ENCODE measurements around the gene C1orf226. TPM values are rescaled to one million over a fixed set of nuclear protein-coding genes. Genes with fewer than 3 reads are reported as not detected.

Gene C1orf226
- total RNA-seq, 1 donor from 2014 or later = 0.52 TPM

DNA sequence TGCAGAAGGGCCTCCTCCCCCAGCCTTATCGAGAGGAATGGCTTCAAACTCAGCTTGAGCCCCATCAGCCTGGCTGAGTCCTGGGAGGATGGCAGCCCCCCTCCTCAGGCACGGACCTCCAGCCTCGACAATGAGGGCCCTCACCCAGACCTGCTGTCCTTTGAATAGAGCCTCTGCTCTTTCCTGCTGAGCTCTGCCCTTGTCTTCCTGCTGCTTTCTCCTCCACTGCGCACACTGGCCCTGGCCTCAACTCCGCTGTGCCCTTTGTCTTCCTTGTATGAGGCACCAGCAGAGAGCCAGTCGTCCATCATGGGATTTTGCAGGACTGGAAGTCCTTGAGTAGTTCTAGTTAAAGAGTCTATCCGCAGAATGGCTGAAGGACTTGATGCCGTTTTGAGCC, 2.0 kb downstream of the C1orf226 start:
- H3K4me1 ChIP-seq (ENCODE audit: control insufficient read depth in 3 of 3, insufficient read depth in 3 of 3, low read length in 3 of 3) = no peaks in the 10 kb centered on the region

DNA sequence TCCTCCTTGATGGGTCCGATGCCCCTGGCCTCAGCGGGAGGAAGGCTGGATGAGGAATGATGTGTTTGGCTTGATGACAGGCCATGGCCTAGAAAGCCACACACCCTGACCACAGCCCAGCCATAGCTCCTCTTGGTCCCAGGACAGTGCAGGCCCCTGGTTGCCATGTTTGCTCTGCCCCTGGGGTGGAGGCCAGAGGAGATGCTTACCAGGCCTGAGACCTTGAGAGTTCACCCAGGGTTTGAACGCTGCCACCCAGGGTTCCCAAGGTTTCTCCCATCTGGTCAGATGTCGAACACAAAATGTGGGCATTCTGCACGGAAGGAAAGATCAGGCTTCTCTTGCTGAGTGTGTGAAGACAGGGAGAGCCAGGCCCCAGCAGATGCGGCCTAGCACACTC, 2.6 kb downstream of the C1orf226 start:
- Histone ChIP-seq H3K27ac (ENCODE audit: low read depth, low read length) (no peak overlapping the region), H3K27me3 (ENCODE audit: control insufficient read depth in 3 of 3, insufficient read depth in 3 of 3, low read length in 3 of 3) (peaks cover 4 to 17% (median 5%) of the 10 kb centered on the region in 3 donors), H3K4me3 (ENCODE audit: low read length in 3 of 3) (no peak overlapping the region), H3K36me3 (ENCODE audit: control insufficient read depth in 3 of 3, insufficient read depth in 3 of 3, low read length in 3 of 3) (no peaks in the 10 kb centered on the region), H3K9me3 (ENCODE audit: control insufficient read depth in 3 of 3, low read length in 3 of 3) (no peaks in the 10 kb centered on the region), H3K9ac (ENCODE audit: low read depth in 1 of 3, low read length in 3 of 3) (no peak overlapping the region), H3K4me1 (ENCODE audit: control insufficient read depth in 3 of 3, insufficient read depth in 3 of 3, low read length in 3 of 3) (no peaks in the 10 kb centered on the region)

More for the DNA sequence above, 2.0 kb downstream of the C1orf226 start:
- Histone ChIP-seq H3K4me3 (ENCODE audit: low read length in 3 of 3) (no peak overlapping the region), H3K9ac (ENCODE audit: low read depth in 1 of 3, low read length in 3 of 3) (no peak overlapping the region), H3K27ac (ENCODE audit: low read depth, low read length) (no peak overlapping the region), H3K27me3 (ENCODE audit: control insufficient read depth in 3 of 3, insufficient read depth in 3 of 3, low read length in 3 of 3) (peaks cover 4 to 11% (median 5%) of the 10 kb centered on the region in 3 donors), H3K9me3 (ENCODE audit: control insufficient read depth in 3 of 3, low read length in 3 of 3) (no peaks in the 10 kb centered on the region), H3K36me3 (ENCODE audit: control insufficient read depth in 3 of 3, insufficient read depth in 3 of 3, low read length in 3 of 3) (no peaks in the 10 kb centered on the region)

DNA sequence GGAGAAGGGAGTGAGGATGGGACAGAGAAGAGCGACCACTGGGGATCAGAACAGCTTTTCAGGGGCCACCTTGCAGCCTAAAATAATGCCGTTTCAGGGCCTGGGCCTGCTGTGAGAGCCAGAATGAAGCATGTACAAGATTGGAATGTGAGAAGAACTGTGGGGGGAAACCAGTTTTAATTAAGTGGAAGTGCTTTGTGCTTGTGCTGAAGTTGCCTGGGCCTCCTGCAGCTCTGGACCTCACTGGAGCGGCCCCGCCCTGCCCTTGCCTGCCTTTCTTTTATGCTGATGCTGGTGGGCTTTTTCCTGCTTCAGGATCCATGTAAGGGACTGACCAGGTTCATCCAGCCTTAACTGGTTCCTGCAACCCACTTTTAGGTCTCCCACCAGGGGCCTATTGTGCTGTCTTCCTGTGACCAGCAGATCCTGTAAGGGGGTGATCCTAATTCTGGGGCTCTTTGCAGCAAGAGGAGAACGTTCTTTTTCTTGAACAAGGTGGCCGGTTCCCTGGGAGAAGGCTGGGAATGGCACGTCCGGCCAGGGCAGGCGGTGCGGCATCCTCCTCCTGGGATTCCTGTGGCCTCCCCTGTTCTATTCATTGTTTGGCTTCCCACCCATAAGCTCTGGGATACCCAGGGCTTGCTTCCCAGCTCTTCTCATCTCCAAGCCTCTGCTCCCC, 3.2 kb downstream of the C1orf226 start:
- Histone ChIP-seq H3K27ac (ENCODE audit: low read depth, low read length) (no peak overlapping the region), H3K4me1 (ENCODE audit: control insufficient read depth in 3 of 3, insufficient read depth in 3 of 3, low read length in 3 of 3) (no peaks in the 10 kb centered on the region), H3K4me3 (ENCODE audit: low read length in 3 of 3) (no peak overlapping the region), H3K9ac (ENCODE audit: low read depth in 1 of 3, low read length in 3 of 3) (no peak overlapping the region), H3K9me3 (ENCODE audit: control insufficient read depth in 3 of 3, low read length in 3 of 3) (no peaks in the 10 kb centered on the region), H3K27me3 (ENCODE audit: control insufficient read depth in 3 of 3, insufficient read depth in 3 of 3, low read length in 3 of 3) (peaks cover 8 to 17% (median 8%) of the 10 kb centered on the region in 3 donors), H3K36me3 (ENCODE audit: control insufficient read depth in 3 of 3, insufficient read depth in 3 of 3, low read length in 3 of 3) (no peaks in the 10 kb centered on the region)

DNA sequence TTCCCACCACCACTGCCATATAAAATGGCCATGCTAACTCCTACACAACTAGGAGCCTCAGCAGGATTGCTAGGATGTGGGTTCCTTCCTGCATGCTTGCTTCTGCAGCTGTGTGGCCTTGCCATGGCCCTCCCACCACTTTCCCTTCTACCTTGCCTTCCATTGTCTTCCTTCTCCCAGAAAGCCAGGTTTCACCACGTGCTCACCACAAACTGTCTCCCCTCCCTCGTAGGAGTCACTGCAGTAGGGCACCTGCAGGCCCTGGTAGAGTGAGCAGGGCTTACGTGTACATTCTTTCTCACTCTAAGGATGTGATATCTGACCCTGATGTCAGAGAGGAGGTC, 3.7 kb downstream of the C1orf226 start:
- H3K4me3 ChIP-seq (ENCODE audit: low read length in 3 of 3) = no peak overlapping the region
- H3K4me1 ChIP-seq (ENCODE audit: control insufficient read depth in 3 of 3, insufficient read depth in 3 of 3, low read length in 3 of 3) = no peaks in the 10 kb centered on the region
- no peaks in the 10 kb centered on the region for H3K36me3 ChIP-seq (ENCODE audit: control insufficient read depth in 3 of 3, insufficient read depth in 3 of 3, low read length in 3 of 3)
- H3K9me3 ChIP-seq (ENCODE audit: control insufficient read depth in 3 of 3, low read length in 3 of 3) = no peaks in the 10 kb centered on the region
- peaks cover 12 to 22% (median 12%) of the 10 kb centered on the region in 3 donors for H3K27me3 ChIP-seq (ENCODE audit: control insufficient read depth in 3 of 3, insufficient read depth in 3 of 3, low read length in 3 of 3)
- no peak overlapping the region for H3K27ac ChIP-seq (ENCODE audit: low read depth, low read length)
- no peak overlapping the region for H3K9ac ChIP-seq (ENCODE audit: low read depth in 1 of 3, low read length in 3 of 3)

DNA sequence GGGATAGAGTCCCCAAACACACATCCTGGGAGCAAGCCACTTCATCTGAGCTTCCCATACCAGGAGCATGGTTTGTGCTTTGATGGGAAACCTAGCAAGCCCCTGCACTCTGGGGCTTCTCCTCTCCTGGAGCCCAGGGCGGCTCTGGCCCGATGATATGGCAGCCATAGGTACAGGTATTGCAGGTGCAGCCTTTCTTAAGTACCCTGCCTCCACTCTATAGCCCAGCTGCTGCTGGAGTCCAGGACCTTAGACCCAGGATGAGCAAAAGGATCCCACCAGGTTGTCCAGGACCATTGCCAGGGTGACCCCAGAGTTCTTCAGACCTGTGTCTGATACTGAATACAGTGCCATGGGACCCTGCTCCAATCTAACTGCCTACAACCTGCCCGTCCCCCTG, 4.2 kb downstream of the C1orf226 start:
- Histone ChIP-seq H3K9ac (ENCODE audit: low read depth in 1 of 3, low read length in 3 of 3) (no peak overlapping the region), H3K36me3 (ENCODE audit: control insufficient read depth in 3 of 3, insufficient read depth in 3 of 3, low read length in 3 of 3) (no peaks in the 10 kb centered on the region), H3K9me3 (ENCODE audit: control insufficient read depth in 3 of 3, low read length in 3 of 3) (no peaks in the 10 kb centered on the region), H3K4me1 (ENCODE audit: control insufficient read depth in 3 of 3, insufficient read depth in 3 of 3, low read length in 3 of 3) (no peaks in the 10 kb centered on the region), H3K4me3 (ENCODE audit: low read length in 3 of 3) (no peak overlapping the region), H3K27ac (ENCODE audit: low read depth, low read length) (no peak overlapping the region), H3K27me3 (ENCODE audit: control insufficient read depth in 3 of 3, insufficient read depth in 3 of 3, low read length in 3 of 3) (peaks cover 12 to 24% (median 17%) of the 10 kb centered on the region in 3 donors)

DNA sequence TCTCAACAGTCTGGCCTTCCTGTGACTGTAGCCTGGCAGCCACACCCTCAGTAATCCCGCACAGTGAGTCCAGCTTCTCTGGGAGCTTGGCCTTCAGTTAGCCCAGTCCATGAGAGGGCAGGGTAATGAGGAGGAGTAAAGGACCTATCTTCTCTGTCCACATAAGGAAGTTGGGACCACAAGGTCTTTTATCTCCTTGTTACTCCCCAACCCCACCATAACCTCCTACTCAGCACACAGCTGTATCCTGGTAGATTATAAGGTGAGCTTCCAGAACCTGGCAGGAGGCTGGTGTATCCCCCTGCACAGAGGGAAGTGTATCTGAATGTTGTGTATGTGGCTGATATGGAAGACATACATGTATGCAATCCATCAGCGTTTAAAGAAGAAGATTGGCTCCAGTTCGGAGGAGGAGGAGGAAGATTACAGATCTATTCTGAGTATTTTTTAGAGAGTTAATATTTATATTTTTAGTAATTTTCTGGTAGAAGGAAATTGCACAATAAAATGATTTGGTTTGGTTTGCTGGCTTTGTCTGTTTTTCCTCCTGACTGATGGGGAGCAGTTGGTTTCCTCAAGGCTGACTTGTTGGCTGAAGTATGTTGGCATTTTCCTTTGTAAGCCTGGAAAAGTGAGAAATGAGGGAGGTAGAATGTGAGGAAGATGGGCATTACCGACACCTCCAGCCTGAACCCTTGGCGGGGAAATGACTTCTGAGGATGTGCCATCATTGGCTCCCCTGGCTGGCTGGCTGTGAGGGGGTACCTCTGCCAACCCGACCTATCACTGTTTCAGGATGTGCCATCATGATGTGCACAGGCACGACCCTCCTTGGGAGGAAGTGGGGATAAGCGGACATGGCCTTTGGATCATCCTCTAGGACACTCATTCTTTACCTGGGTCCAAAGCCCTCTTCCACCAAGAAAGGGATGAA, 5.0 kb downstream of the C1orf226 start:
- H3K36me3 ChIP-seq (ENCODE audit: control insufficient read depth in 3 of 3, insufficient read depth in 3 of 3, low read length in 3 of 3) = no peaks in the 10 kb centered on the region
- H3K27ac ChIP-seq (ENCODE audit: low read depth, low read length) = no peak overlapping the region
- H3K4me1 ChIP-seq (ENCODE audit: control insufficient read depth in 3 of 3, insufficient read depth in 3 of 3, low read length in 3 of 3) = no peaks in the 10 kb centered on the region
- no peak overlapping the region for H3K4me3 ChIP-seq (ENCODE audit: low read length in 3 of 3)
- H3K27me3 ChIP-seq (ENCODE audit: control insufficient read depth in 3 of 3, insufficient read depth in 3 of 3, low read length in 3 of 3) = peaks cover 12 to 30% (median 23%) of the 10 kb centered on the region in 3 donors
- H3K9me3 ChIP-seq (ENCODE audit: control insufficient read depth in 3 of 3, low read length in 3 of 3) = no peaks in the 10 kb centered on the region
- no peak overlapping the region for H3K9ac ChIP-seq (ENCODE audit: low read depth in 1 of 3, low read length in 3 of 3)

DNA sequence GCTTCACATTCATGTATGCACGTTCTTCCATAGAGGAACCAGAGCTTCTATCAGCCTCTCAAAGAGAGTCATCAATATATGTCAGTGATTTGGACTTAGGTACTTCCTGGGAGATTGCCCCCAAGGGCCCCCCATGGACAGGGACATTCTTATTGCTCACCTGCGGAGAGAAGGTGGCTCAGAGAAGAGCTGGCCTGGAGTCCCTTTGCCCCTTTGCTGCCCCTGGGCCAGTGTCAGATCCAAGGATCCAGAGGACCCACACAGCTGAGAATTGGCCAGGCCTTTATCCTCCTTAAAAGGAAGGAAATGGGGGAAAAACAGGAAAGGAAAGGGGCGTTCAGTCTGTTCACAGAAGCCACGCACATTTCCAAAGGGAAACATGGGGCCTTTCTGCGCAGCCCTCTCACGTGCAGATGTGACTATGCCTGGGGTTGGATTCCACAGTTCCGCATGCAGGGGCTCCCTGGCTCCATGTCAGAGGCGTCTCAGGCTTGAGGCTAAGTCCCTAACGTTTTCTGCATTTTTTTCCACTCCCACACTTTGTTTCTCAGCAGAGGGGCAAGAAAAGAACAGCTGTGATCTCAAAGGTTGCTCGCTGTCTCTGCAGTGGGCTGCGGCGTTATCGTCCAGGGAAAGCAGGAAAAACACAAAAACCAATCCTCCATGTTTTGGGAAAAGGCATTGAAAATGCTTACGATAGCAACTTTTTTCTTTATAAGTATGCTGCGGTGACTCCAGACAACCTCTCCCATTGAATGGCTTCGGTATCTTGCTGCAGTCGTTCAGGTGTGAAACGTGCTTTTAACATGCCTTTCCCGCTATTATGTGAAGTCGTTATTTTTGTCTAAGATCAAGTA, 5.9 kb downstream of the C1orf226 start:
- H3K9me3 ChIP-seq (ENCODE audit: control insufficient read depth in 3 of 3, low read length in 3 of 3) = no peaks in the 10 kb centered on the region
- H3K36me3 ChIP-seq (ENCODE audit: control insufficient read depth in 3 of 3, insufficient read depth in 3 of 3, low read length in 3 of 3) = no peaks in the 10 kb centered on the region
- no peak overlapping the region for H3K27ac ChIP-seq (ENCODE audit: low read depth, low read length)
- H3K4me3 ChIP-seq (ENCODE audit: low read length in 3 of 3) = no peak overlapping the region
- no peak overlapping the region for H3K9ac ChIP-seq (ENCODE audit: low read depth in 1 of 3, low read length in 3 of 3)
- no peaks in the 10 kb centered on the region for H3K4me1 ChIP-seq (ENCODE audit: control insufficient read depth in 3 of 3, insufficient read depth in 3 of 3, low read length in 3 of 3)
- H3K27me3 ChIP-seq (ENCODE audit: control insufficient read depth in 3 of 3, insufficient read depth in 3 of 3, low read length in 3 of 3) = peaks cover 12 to 30% (median 23%) of the 10 kb centered on the region in 3 donors

DNA sequence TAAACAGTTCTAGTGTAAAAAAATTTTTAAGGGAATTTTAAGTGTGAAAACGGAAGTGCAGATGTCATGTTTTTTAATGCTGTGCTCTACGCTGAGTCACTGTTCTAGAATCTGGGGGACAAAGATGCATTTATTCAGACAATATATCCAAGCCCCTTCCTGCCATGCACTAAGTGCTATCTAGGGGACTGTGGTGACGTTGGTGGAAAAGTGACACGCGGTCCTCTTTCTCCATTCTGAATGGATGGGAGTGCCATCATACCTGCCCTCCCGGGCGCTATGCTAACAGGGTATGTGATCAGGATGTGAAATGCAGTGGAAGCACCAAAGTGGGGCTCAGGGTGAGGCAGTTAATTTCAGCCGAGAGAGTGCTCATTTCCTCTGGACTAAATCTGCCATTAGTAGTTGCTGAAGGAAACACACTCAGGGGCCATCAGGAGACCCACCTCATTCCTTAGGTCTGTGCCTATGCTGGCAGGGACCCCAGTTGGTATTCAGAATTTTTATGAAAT, 6.6 kb downstream of the C1orf226 start:
- Histone ChIP-seq H3K27me3 (ENCODE audit: control insufficient read depth in 3 of 3, insufficient read depth in 3 of 3, low read length in 3 of 3) (peaks cover 12 to 30% (median 23%) of the 10 kb centered on the region in 3 donors), H3K9me3 (ENCODE audit: control insufficient read depth in 3 of 3, low read length in 3 of 3) (no peaks in the 10 kb centered on the region), H3K9ac (ENCODE audit: low read depth in 1 of 3, low read length in 3 of 3) (no peak overlapping the region), H3K4me1 (ENCODE audit: control insufficient read depth in 3 of 3, insufficient read depth in 3 of 3, low read length in 3 of 3) (no peaks in the 10 kb centered on the region), H3K4me3 (ENCODE audit: low read length in 3 of 3) (no peak overlapping the region), H3K27ac (ENCODE audit: low read depth, low read length) (no peak overlapping the region), H3K36me3 (ENCODE audit: control insufficient read depth in 3 of 3, insufficient read depth in 3 of 3, low read length in 3 of 3) (no peaks in the 10 kb centered on the region)

DNA sequence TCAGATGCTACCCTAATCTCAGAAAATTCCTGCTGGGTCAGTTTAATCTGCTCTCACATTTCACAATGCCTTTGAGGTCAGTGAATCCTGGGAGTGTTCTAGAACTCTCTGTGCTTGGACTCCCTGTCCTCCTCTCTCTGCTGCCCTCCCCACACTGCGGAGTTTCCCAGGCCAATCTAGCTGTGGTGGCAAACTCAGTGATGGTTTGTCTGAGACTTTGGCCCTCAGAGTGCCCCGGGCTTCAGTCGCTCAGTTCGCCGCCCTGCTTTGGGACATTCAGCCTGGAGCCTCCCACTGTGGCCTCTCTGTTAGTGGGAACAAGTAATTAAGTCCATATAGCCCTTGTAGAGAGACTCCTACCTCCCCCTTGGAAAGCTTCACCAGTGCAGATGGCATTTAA, 7.1 kb downstream of the C1orf226 start:
- Histone ChIP-seq H3K4me1 (ENCODE audit: control insufficient read depth in 3 of 3, insufficient read depth in 3 of 3, low read length in 3 of 3) (no peaks in the 10 kb centered on the region), H3K36me3 (ENCODE audit: control insufficient read depth in 3 of 3, insufficient read depth in 3 of 3, low read length in 3 of 3) (no peaks in the 10 kb centered on the region), H3K9ac (ENCODE audit: low read depth in 1 of 3, low read length in 3 of 3) (no peak overlapping the region), H3K4me3 (ENCODE audit: low read length in 3 of 3) (no peak overlapping the region), H3K27ac (ENCODE audit: low read depth, low read length) (no peak overlapping the region), H3K9me3 (ENCODE audit: control insufficient read depth in 3 of 3, low read length in 3 of 3) (no peaks in the 10 kb centered on the region), H3K27me3 (ENCODE audit: control insufficient read depth in 3 of 3, insufficient read depth in 3 of 3, low read length in 3 of 3) (peaks cover 12 to 30% (median 23%) of the 10 kb centered on the region in 3 donors)

All from skeletal muscle tissue (tissue), 4 donors.